ENCODE results near the gene CD300LG.
A peak's percentile ranks its signal among the peaks of the same experiment; 100 is the strongest.
"Not testable (repeated sequence)": the region's sequence is repeated elsewhere in the genome, so short reads cannot be mapped to it uniquely, and the experiment has no call there.

The CD300LG gene

DNA sequence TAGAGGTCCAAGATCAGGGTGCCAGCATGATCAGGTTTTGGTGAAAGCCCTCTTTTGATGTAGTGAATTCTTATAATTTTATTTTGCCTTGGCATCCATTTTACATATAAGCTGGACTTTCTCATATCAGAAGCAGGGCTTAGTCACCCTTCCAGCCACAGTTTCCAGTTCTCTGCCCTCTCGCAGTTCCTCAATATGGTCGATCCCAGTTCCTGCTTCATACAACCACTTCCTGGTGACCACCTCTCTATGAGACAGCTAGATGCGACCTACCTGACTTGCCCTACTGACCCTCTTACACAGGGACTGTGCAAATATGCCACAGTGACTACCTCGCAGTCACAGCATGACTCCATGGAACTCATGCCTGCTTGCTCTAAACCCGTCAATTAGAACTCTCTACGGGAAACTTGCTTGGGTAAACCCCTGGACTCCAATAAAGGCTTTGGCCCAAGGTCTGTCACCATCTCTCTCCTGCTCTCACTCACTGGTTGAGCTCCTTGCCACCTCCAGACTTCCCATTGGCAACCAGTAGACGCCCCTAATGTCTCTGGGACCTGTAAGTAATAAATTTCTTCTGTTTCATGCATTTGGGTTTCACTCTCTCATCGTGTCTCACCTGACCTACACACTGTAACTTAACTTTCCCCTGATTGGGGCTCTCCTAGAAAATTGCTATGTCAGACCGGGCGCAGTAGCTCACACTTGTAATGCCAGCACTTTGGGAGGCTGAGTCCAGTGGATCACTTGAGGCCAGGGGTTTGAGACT lies 21.4 kb downstream of the CD300LG start:
- H3K4me3 ChIP-seq (ENCODE audit: low read length) = no peak overlapping the region
- no peak for TF ChIP-seq CTCF (IDR thresholded peaks at IDR 0.05; ENCODE audit: insufficient read depth, low read depth, low read length, missing control alignments)
- DNase-seq (ENCODE audit: low read depth) = no peak

GRCh38 chr17:43869031-43869430 lies 22.1 kb downstream of the CD300LG start:
- not testable (repeated sequence) for DNase-seq (ENCODE audit: low read depth); H3K4me3 ChIP-seq (ENCODE audit: low read length)

DNA sequence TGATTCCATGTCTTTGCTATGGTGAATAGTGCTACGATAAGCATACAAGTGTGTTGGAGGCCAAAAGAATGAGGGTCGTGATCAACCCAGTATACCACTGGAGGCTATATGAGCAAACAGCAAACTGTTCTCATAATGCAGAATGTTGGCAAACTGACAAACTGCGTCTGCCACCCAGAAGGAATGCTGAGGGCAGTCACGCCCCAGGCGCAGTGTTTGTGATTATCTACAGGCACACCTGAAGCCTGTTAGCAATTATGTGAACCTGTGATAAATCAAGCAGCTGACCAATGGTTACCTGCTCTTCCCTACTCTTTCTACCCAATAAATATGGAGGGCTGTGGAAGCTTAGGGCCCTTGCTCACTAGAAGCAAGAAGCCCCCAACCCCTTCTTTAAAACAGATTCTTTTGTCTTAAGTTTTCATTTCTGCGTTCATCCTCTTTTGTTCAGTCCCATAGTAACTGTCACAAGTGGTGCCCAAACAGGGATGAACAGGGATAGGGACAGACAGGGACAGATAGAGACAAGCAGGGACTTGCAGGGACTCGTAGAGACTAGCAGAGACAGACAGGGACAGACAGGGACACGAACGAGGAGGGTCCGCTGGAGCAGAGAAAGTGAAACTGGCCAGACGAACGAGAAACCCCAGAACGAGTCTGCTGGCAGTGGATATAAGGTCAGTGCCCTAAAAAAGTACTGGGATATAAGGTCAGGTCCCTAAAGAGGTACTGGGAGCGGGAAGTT lies 25.1 kb downstream of the CD300LG start:
- peak overlapping the region; percentile 20 for H3K4me3 ChIP-seq (ENCODE audit: low read length)
- no peak for TF ChIP-seq CTCF (IDR thresholded peaks at IDR 0.05; ENCODE audit: insufficient read depth, low read depth, low read length, missing control alignments)
- DNase-seq (ENCODE audit: low read depth) = peak; percentile 59

- no peak for TF ChIP-seq CTCF (IDR thresholded peaks at IDR 0.05; ENCODE audit: insufficient read depth, low read depth, low read length, missing control alignments)
- no peak for DNase-seq (ENCODE audit: low read depth)
- no peak overlapping the region for H3K4me3 ChIP-seq (ENCODE audit: low read length)
Measured at GRCh38 chr17:43873091-43873490, 26.1 kb downstream of the CD300LG start.

- H3K4me3 ChIP-seq (ENCODE audit: low read length) = no peak overlapping the region
- TF ChIP-seq CTCF (IDR thresholded peaks at IDR 0.05; ENCODE audit: insufficient read depth, low read depth, low read length, missing control alignments) = no peak
- DNase-seq (ENCODE audit: low read depth) = no peak
Measured at GRCh38 chr17:43873815-43874214, 26.8 kb downstream of the CD300LG start.

- TF ChIP-seq CTCF (IDR thresholded peaks at IDR 0.05; ENCODE audit: insufficient read depth, low read depth, low read length, missing control alignments) = no peak
- DNase-seq (ENCODE audit: low read depth) = no peak
Measured at GRCh38 chr17:43874293-43874692, 27.3 kb downstream of the CD300LG start.

GRCh38 chr17:43875476-43876147 lies 28.6 kb downstream of the CD300LG start:
- DNase-seq (ENCODE audit: low read depth) = peak; percentile 23
- TF ChIP-seq CTCF (IDR thresholded peaks at IDR 0.05; ENCODE audit: insufficient read depth, low read depth, low read length, missing control alignments) = no peak

More at GRCh38 chr17:43874293-43874692, 27.3 kb downstream of the CD300LG start:
- no peak overlapping the region for H3K4me3 ChIP-seq (ENCODE audit: low read length)

More at GRCh38 chr17:43875476-43876147, 28.6 kb downstream of the CD300LG start:
- H3K4me3 ChIP-seq (ENCODE audit: low read length) = no peak overlapping the region

Data from epithelial cell of esophagus (primary cell).